ENCODE data around the gene WNT7A. TPM values are rescaled to one million over a fixed set of nuclear protein-coding genes. Genes with fewer than 3 reads are reported as not detected.
A peak's percentile ranks its signal among the peaks of the same experiment; 100 is the strongest.

WNT7A gene
- total RNA-seq, 1 donor from 2014 or later = not detected

GRCh38 chr3:13884851-13885703, 5.2 kb upstream of the WNT7A start:
- Mint-ChIP-seq H3K27ac (no peak overlapping the region), H3K36me3 (no peaks in the 10 kb centered on the region), H3K4me3 (no peak overlapping the region), H3K4me1 (no peaks in the 10 kb centered on the region), H3K27me3 (ENCODE audit: insufficient read depth, low read depth) (peaks cover 37% of the 10 kb centered on the region), H3K9me3 (no peaks in the 10 kb centered on the region)
- no peak overlapping the region for H3K27ac ChIP-seq
- H3K4me3 ChIP-seq = no peak overlapping the region
- no peaks in the 10 kb centered on the region for H3F3A ChIP-seq (ENCODE audit: low read depth)
- H2AFZ ChIP-seq (replicated peaks) = no peak overlapping the region
- H3K36me3 ChIP-seq = no peaks in the 10 kb centered on the region
- peaks cover 97% of the 10 kb centered on the region for H3K27me3 ChIP-seq
- H3K79me2 ChIP-seq (ENCODE audit: low read depth) = no peaks in the 10 kb centered on the region
- DNase-seq (ENCODE audit: low spot score) = peak; percentile 70
- H3K4me1 ChIP-seq = no peaks in the 10 kb centered on the region
- no peaks in the 10 kb centered on the region for H4K20me1 ChIP-seq (ENCODE audit: low read depth)
- no peak overlapping the region for H3K9ac ChIP-seq
- no peak overlapping the region for H3K4me2 ChIP-seq
- no peaks in the 10 kb centered on the region for H3K9me3 ChIP-seq (ENCODE audit: low read depth)
- TF ChIP-seq, protein P1, sequence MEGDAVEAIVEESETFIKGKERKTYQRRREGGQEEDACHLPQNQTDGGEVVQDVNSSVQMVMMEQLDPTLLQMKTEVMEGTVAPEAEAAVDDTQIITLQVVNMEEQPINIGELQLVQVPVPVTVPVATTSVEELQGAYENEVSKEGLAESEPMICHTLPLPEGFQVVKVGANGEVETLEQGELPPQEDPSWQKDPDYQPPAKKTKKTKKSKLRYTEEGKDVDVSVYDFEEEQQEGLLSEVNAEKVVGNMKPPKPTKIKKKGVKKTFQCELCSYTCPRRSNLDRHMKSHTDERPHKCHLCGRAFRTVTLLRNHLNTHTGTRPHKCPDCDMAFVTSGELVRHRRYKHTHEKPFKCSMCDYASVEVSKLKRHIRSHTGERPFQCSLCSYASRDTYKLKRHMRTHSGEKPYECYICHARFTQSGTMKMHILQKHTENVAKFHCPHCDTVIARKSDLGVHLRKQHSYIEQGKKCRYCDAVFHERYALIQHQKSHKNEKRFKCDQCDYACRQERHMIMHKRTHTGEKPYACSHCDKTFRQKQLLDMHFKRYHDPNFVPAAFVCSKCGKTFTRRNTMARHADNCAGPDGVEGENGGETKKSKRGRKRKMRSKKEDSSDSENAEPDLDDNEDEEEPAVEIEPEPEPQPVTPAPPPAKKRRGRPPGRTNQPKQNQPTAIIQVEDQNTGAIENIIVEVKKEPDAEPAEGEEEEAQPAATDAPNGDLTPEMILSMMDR (IDR thresholded peaks at IDR 0.05) = peak; percentile 98
- TF ChIP-seq EZH2 (IDR thresholded peaks at IDR 0.05) (no peak), EZH2phosphoT487 (IDR thresholded peaks at IDR 0.05) (no peak)

DNA sequence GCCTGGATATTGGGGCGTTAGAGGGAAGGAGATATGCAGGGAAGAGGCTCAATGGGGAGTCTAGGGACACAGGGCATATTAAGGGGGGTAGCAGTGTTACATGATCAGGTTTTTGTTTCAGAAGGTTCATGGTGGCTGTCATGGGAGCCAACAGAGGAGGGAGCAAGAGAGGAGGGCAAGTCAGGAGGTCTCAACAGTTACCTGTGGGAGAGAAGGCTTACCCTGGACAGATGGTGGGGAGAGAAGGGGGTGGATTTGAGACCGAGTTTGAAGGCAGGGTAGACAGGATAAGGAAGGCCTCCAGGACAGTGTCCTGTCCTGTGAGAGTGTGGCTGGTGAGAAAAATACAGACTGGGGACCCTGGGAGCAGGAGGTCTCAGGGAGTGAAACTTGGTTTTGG, 3.8 kb upstream of the WNT7A start:
- H3K27me3 ChIP-seq = peaks cover 98% of the 10 kb centered on the region
- H3K4me1 ChIP-seq = peaks cover 9% of the 10 kb centered on the region
- no peak overlapping the region for H2AFZ ChIP-seq (replicated peaks)
- Mint-ChIP-seq H3K36me3 (no peaks in the 10 kb centered on the region), H3K9me3 (no peaks in the 10 kb centered on the region), H3K27me3 (ENCODE audit: insufficient read depth, low read depth) (peaks cover 45% of the 10 kb centered on the region), H3K27ac (no peak overlapping the region), H3K4me3 (no peak overlapping the region), H3K4me1 (no peaks in the 10 kb centered on the region)
- DNase-seq (ENCODE audit: low spot score) = no peak
- peaks cover 10% of the 10 kb centered on the region for H4K20me1 ChIP-seq (ENCODE audit: low read depth)
- no peak overlapping the region for H3K27ac ChIP-seq
- no peak overlapping the region for H3K4me2 ChIP-seq
- no peaks in the 10 kb centered on the region for H3K79me2 ChIP-seq (ENCODE audit: low read depth)
- H3K9ac ChIP-seq = no peak overlapping the region
- H3K4me3 ChIP-seq = no peak overlapping the region
- no peaks in the 10 kb centered on the region for H3K9me3 ChIP-seq (ENCODE audit: low read depth)
- no peaks in the 10 kb centered on the region for H3K36me3 ChIP-seq
- peaks cover under 1% of the 10 kb centered on the region for H3F3A ChIP-seq (ENCODE audit: low read depth)
- TF ChIP-seq, protein P1 (IDR thresholded peaks at IDR 0.05) = no peak
- TF ChIP-seq EZH2phosphoT487 (IDR thresholded peaks at IDR 0.05) = no peak
- TF ChIP-seq EZH2 (IDR thresholded peaks at IDR 0.05) = no peak

DNA sequence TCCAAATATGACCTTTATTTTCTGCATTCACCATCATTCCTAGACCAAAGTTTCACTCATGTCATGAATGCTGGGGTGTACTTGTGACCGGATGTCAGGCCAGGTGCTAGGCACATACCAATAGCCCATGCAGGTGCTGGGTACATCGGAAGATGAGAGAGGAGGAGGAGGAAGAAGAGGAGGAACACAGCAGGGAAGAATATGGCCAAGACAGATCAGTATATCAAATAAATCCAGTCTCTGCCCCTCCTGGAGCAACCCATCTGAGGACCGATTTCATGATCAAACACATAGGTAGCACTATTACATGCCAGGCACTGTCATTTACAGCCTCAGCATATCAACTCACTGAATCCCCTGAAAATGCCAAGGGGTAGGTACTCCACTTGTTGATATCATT, 3.0 kb upstream of the WNT7A start:
- DNase-seq (ENCODE audit: low spot score) = no peak
- peaks cover 47% of the 10 kb centered on the region for H3K27me3 Mint-ChIP-seq (ENCODE audit: insufficient read depth, low read depth)
- no peak overlapping the region for H3K27ac ChIP-seq

More for the DNA sequence above, 3.0 kb upstream of the WNT7A start:
- H3K4me3 Mint-ChIP-seq = no peak overlapping the region
- Histone ChIP-seq H3K4me3 (no peak overlapping the region), H3K27me3 (peaks cover 98% of the 10 kb centered on the region), H3K4me1 (peaks cover 15% of the 10 kb centered on the region), H3K4me2 (no peak overlapping the region), H3F3A (ENCODE audit: low read depth) (peaks cover 7% of the 10 kb centered on the region), H2AFZ (replicated peaks) (no peak overlapping the region), H3K9ac (no peak overlapping the region), H3K36me3 (no peaks in the 10 kb centered on the region), H3K9me3 (ENCODE audit: low read depth) (no peaks in the 10 kb centered on the region), H3K79me2 (ENCODE audit: low read depth) (no peaks in the 10 kb centered on the region), H4K20me1 (ENCODE audit: low read depth) (peaks cover 10% of the 10 kb centered on the region)
- TF ChIP-seq EZH2 (IDR thresholded peaks at IDR 0.05) (no peak), EZH2phosphoT487 (IDR thresholded peaks at IDR 0.05) (no peak)
- TF ChIP-seq, protein P1 (IDR thresholded peaks at IDR 0.05) = no peak
- no peak overlapping the region for H3K27ac Mint-ChIP-seq
- peaks cover 2% of the 10 kb centered on the region for H3K4me1 Mint-ChIP-seq
- no peaks in the 10 kb centered on the region for H3K9me3 Mint-ChIP-seq
- no peaks in the 10 kb centered on the region for H3K36me3 Mint-ChIP-seq

Measured in neural progenitor cell (in vitro differentiated cells).